IPS-18c (cell line): ENCODE measurements around the gene ATP12A.
A peak's percentile ranks its signal among the peaks of the same experiment; 100 is the strongest.

ENCODE experiments used
- H3K4me3 ChIP-seq: 2 replicates; pipeline ENCODE4 v1.7.0; 2013; ENCODE audit warnings: low read depth, mild to moderate bottlenecking, low read length, moderate library complexity; ENCODE audit not compliant: insufficient read depth
- H3K9me3 ChIP-seq: one replicate; pipeline ENCODE4 v1.6.1; 2013; ENCODE audit warnings: mild to moderate bottlenecking, low read length, moderate library complexity; ENCODE audit not compliant: control insufficient read depth, insufficient read depth

Gene ATP12A

DNA sequence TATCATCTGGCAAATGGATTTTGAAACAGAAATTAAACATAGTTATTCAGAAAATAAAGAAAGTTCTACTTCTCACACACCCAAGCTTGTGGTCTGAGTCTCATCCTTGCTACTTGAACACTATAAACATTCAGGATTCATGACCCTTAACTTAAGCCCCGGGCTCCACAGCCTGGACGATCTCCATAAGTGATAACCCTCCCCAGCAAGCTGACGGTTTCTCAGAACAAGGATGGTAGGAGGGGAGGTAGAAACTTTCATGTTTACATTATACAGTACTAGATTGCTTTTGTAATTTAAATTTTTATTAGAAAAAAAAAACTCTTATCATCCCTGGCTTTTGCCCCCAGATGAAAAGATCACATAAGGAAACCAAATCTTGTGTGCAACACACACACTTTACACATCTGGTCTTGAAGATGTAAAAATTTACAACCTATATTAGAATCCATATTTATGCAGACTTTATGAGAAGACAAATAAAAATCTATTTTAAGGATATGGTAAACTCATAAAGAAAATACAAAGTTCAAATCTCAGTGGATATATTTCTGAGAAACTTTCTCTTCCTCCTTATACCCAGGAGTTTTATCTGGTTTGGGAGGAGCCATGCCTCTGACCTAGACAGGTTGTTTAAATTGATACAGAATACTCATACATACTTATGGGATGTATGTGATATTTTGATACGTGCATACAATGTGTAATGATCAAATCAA, 20.0 kb upstream of the ATP12A start:
- Histone ChIP-seq H3K4me3 (no peak overlapping the region), H3K9me3 (no peaks in the 10 kb centered on the region)

DNA sequence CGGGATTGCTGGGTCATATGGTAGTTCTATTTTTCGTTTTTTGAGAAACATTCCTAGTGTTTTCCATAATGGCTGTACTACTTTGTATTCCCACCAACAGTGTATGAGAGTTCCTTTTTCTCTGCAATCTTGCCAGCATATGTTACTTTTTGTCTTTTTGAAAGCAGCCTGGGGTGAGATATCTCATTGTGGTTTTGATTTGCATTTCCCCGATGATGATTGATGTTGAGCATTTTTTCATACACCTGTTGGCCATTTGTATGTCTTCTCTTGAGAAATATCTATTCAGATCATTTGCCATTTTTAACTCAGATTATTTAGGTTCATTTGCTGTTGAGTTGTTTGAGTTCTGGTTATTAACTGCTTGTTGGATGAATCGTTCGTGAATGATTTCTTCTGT, 18.5 kb upstream of the ATP12A start:
- no peaks in the 10 kb centered on the region for H3K9me3 ChIP-seq
- H3K4me3 ChIP-seq = no peak overlapping the region

DNA sequence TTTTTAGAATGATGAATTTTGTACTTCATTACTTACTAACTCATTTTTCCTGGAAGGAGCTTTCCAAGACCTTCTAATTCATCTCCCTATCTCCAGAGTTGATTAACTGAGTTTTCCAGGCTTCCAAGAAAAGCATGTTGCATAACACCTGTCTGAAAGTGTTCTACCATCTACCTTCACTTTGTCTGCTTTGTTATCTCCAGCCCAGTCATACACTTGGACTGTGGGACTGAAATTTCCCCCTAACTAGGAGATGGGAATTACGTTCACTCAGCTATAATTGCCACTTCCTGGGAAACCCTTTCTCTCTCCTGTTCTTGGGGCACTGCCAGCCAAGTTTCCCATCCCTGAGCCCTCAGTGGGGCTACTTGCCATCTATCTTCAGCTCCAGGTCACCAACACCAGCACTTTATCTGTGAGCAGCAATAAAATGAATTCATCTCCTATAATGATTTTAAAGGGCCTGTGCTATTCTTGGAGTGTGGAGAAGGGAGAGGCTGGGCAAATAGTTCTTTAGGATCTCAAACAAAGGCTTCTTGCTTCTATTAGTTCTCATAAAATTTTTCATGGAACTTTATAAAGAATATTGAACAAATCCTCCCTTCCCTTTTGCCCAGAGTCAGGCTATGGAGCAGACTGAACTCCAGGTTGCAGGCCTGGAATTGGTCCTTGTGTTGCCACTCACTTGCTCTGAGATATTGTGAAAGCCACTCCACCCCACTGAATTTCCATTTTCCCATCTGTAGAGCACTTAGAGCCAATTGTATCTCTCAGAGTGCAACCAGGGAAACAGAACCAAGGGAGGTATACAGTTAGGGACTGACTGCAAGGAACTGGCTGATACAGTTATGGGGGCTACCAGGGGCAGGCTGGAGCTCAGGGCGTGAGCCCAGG, 17.8 kb upstream of the ATP12A start:
- no peak overlapping the region for H3K4me3 ChIP-seq
- H3K9me3 ChIP-seq = no peaks in the 10 kb centered on the region

DNA sequence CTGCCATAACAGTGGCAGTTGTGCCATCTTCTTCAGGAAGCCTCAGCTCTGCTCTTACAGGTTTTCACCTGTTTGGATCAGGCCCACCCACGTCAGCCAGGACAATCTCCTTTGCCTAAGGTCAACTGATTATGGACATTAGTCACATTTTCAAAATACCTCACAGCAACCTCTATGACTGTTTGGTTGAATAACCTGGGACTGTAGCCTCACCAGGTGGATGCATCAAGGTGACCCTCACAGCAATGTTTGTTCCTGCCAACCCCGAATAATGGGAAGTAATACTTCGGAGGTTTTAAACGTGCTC, 17.2 kb upstream of the ATP12A start:
- no peak overlapping the region for H3K4me3 ChIP-seq

DNA sequence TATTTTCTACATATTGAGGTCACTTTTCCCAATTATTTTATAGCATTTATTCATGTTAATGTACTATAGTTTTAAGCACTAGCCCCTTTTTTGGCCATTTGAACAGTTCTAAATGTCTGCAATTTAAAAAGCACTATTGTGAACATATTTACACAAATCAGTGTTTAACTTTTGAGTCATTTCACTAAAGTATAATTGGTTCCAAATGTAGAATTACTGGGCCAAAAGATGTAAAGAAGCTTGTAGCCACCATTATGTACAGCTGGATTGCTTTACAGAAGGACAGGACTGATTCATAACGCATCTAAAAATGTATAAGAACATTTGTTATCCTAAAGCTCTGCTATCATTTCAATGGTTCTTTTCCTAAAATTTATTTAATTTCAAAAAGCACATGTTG, 16.6 kb upstream of the ATP12A start:
- no peak overlapping the region for H3K4me3 ChIP-seq
- H3K9me3 ChIP-seq = no peaks in the 10 kb centered on the region

More for the DNA sequence above, 17.2 kb upstream of the ATP12A start:
- no peaks in the 10 kb centered on the region for H3K9me3 ChIP-seq

DNA sequence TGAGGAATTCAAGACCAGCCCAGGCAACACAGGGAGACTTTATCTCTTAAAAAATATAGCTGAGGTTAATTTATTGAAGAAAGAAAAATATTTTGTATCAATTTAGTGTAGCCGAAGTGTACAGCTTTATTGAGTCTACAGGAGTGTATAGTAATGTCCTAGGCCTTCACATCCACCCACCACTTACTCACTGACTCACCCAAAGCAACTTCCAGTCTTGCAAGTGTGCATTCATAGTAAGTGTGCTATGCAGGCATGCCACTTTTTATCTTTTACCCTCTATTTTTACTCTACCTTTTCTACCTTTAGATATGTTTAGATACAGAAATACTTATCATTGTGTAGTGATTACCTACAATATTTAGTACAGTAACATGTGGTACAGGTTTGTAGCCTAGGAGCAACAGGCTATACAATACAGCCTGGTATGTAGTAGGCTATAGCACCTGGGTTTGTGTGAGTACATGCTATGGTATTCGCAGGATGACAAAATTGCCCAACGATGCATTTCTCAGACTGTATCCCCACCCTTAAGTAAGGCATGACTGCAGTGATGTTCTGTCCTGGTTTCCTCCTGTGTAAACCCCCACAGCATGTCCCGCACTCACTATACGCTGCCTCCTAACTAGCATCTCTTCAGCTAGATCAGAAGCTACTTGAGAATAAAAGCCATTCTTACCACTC, 15.3 kb upstream of the ATP12A start:
- no peaks in the 10 kb centered on the region for H3K9me3 ChIP-seq
- H3K4me3 ChIP-seq = no peak overlapping the region

DNA sequence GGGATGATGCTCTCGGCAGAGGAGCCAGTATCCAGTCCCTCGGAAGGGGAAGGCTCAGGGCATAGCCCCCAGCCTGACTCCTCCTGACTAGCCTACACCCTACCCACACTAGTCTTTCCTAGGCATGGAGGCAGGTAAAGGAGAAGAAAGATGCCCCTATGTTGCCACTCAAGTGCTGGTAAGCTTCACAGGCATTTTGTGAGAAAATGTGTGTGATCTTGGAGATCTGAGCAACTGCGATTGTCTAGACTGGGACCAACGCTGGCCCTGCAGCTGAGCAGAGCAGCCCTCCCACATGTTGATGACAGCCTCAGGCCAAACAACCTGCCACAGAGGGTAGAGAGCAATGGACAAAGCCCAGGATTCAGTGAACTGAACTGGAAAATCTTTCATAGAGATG, 11.7 kb upstream of the ATP12A start:
- H3K9me3 ChIP-seq = no peaks in the 10 kb centered on the region
- H3K4me3 ChIP-seq = no peak overlapping the region

DNA sequence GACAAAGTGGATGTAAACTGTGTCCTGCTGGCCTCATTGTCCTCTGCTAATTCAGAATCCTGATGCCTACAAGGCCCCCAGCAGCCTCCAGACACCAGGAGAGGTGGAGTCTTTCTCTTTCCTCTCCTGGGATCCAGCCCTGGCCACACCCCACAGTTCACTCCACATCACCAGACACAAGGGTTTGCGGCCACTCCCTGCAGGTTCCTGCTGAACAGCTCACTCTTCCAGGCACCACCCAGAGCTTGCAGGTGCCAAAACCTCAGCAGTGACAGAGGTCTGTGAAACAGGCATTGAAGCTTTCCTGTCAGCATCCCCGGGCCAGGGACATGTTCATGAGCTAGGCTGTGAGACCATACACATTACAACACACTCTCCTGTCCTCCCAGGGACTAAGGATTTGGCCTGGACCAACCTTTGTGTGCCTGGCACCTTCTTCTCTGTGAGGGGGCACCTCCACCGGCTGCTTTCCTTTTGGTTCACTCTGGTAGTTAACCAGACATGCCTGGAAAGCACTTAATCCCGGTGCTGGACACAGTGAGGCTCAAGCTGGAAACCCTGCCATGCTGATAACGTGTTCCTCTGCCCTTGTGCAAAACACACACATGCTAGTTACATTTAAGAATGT, 11.1 kb upstream of the ATP12A start:
- H3K4me3 ChIP-seq = no peak overlapping the region

DNA sequence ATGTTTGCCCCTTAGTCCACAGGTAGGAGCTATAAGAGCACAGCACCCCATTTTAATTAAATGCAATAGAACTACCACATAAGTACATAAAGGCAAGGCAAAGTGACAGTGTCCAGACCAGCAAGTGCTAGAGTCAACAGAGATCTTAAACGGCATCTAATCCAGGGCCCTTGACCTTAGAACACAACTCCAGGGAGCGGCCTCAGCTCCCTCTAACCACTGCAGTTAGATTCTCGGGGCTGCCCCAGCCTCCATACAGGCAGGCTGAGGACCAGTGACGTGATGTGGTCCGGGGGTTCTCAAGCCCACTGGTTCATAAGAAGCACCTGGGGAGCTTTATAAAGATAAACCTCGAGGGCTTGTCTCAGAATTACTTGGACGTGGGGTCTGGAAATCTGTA, 10.0 kb upstream of the ATP12A start:
- Histone ChIP-seq H3K9me3 (no peaks in the 10 kb centered on the region), H3K4me3 (no peak overlapping the region)

More for the DNA sequence above, 11.1 kb upstream of the ATP12A start:
- H3K9me3 ChIP-seq = no peaks in the 10 kb centered on the region

DNA sequence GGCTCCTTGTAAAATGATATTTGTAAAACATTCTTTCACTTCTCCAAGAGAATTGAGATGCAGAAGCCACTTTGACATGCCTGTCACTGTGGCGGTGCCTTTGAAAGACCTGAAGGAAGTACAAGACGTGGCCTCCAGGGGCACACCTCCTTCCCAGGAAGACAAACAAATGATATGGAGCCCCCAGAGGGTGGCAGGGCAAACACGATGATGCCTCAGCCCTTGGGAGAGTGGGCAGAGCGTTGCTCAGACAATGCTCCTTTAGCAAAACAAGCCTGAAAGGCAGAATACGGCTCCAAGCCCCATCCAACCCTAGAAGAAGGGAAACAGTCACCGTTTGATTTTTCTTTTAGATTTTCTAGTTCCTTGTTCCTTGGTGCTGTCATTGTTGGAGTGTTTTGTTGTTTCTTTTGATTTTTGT, 9.2 kb upstream of the ATP12A start:
- Histone ChIP-seq H3K9me3 (no peaks in the 10 kb centered on the region), H3K4me3 (peak overlapping the region; percentile 5; the same call in 1 of the 2 replicates)

DNA sequence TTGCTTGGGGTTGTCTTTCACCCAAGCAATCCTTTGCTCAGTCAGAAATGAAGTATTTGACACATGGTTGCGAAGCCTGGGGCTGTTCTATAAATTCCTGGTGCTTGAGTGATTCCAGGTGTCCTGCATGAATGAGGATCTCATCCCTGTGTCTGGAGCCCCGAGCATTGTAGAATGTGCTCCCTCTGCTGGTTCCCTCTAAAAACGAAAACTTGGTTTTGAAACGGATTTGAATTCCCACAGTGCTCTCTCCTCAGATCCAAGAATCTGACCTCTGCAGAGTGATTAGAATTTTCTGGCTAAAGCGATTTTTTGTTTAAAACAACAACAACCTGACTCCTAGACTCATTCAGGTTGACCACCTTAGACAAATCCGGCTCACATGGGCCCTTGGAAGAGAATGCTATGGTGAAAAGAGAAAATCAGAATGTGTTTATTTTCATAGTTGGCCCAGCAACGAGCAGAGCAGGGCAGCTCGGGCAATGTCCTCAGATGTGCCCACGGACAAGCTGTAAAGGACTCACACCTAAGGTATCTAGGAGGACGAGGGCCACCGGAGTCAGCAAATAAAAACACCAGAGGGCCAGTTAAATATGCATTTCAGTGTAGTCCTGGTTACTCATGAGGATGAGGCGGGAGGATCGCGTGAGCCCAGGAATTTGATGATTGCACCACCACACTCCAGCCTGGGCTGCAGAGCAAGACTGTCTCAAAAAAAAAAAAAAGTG, 8.7 kb upstream of the ATP12A start:
- no peaks in the 10 kb centered on the region for H3K9me3 ChIP-seq
- peak overlapping the region; percentile 5; the same call in 1 of the 2 replicates for H3K4me3 ChIP-seq

DNA sequence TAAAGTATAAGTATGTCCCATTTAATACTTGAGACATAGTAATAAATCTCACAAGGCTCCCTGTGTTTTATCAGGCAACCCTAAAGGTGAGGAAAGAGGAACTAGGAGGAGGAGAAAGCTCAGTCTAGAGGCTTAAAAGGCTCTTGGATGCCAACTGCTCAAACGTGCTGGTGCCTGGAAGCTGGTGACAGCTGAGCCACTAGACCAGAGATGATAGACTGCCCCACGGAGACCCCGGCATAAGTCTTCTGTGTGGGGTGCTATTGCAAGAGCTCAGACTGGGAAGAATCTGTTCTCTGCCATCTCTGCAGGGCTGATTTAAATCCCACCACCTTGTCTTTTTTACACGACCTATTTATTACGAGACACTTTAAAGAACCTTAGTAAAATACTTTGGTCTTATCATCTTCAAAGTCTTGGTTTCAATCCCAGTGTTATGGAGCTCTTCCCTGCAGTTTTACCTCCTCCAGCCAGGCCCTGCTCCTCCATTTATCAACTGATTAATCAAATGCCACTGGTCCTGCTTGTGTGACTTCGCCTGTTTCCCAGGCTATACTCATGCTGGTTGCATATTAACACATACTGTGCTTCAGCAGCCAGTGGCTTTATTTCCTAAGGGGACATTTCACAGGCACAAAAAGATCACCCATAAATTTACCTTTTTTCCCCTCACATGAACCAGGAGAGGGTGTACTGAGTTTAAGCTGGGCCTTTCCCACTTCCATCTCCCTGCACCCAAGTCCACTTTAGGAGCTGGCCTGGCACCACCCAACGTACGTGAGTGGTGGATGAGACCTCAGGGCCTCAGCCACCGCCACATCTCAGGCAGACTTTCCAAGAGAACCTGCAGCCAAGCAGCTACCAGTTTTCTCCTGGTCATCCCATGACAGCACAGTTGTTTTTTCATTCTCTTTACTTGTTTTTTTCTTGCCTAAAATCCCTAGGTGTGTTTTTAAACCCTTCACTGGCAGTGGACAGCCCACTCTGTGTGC, 7.8 kb upstream of the ATP12A start:
- no peak overlapping the region for H3K4me3 ChIP-seq
- no peaks in the 10 kb centered on the region for H3K9me3 ChIP-seq

DNA sequence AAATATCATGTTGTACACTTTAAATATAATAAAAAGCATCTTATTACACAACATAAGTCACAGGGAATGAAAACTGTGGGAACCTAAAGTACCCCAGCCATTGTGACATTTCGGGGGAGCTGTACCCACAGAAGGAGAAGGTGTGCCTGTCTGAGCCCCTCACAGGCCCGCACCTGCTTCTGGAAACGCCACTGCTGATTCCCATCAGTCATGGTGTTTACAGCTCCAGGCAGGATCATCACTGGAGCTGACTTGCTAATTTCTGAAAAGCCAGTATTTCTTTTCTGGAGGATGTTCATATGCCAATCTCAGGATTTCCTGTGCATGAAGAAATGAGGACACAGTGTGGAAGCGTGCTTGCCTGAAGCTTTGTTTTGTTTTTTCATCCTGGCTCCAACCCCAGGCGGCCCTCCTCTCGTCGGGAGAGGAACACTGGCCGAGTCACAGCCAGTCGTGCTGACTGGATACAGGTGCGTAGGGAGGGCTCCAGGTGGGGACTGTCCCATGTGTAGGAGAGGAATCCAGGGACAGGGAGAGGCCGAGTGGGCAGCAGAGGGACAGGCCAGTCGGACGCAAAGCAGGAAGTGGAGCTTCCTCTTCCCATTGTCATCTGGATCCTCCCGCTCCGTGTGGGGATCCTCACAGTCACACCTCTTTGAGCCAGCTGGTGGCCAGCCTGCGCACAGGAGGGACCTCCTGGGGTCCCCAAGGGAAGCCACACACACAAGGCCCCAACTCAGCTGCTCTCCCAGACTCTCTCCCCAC, 4.2 kb upstream of the ATP12A start:
- Histone ChIP-seq H3K9me3 (no peaks in the 10 kb centered on the region), H3K4me3 (no peak overlapping the region)

DNA sequence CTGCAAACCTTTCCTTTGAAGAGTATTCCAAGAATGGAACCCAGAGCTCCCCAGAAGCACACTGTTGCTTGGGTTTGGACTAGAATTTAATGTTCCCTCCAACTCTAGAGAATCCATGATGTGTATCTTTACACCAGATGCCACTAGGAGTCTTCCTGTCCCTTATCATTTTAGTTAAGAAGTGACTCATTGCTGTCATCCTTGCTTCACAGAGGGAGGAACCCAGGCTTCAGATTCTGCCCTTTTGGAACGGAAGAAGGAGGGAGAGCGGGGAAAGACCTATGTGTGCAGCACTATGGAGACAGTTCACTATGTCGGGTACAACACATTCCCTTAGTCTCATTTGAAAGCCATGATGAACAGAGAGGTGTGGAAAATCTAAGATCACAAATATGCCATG, 2.1 kb upstream of the ATP12A start:
- no peak overlapping the region for H3K4me3 ChIP-seq
- no peaks in the 10 kb centered on the region for H3K9me3 ChIP-seq

DNA sequence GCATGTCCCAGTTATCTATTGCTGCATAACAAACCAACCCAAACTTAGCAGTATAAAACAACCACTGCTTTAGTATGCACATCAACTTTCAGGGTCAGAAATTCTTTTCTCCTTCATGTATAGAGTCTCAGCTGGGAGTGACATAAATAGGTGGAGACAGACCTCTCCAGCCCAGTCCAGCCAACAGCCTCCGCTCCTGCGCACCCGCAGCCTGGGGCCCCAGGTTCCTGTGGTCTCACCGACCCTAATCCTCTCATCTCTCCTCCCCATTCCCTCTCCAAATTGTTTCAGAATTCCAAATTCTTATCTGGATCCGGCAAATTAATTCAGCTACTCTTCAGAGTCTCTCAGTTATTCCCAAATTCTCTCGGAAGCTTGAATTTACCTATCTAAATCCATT, 522 bp upstream of the ATP12A start:
- Histone ChIP-seq H3K4me3 (no peak overlapping the region), H3K9me3 (no peaks in the 10 kb centered on the region)
